ENCODE data around the gene EDN1.

- TF ChIP-seq CTCF (IDR thresholded peaks at IDR 0.05) (no peak), POLR2A (IDR thresholded peaks at IDR 0.05) (no peak)
Measured at GRCh38 chr6:12293931-12294807, 4.0 kb downstream of the EDN1 start.
